ENCODE data around the gene POLR2L.

The POLR2L gene

GRCh38 chr11:858053-858761, 15.9 kb upstream of the POLR2L start:
- ATAC-seq, result no peak
- no peak for TF ChIP-seq POU6F1 (CRISPR knock-in tag; IDR thresholded peaks at IDR 0.05; ENCODE audit: borderline replicate concordance, low read depth)
- TF ChIP-seq GLIS3 (CRISPR knock-in tag; IDR thresholded peaks at IDR 0.05), result no peak

- ATAC-seq, result no peak
- TF ChIP-seq RARB (CRISPR knock-in tag; IDR thresholded peaks at IDR 0.05) (no peak), POU6F1 (CRISPR knock-in tag; IDR thresholded peaks at IDR 0.05; ENCODE audit: borderline replicate concordance, low read depth) (no peak), TSHZ2 (CRISPR knock-in tag; IDR thresholded peaks at IDR 0.05) (no peak), ZNF70 (CRISPR knock-in tag; IDR thresholded peaks at IDR 0.05) (no peak), ZC3H10 (CRISPR knock-in tag; IDR thresholded peaks at IDR 0.05) (no peak), GLIS3 (CRISPR knock-in tag; IDR thresholded peaks at IDR 0.05) (no peak), ZFP3 (CRISPR knock-in tag; IDR thresholded peaks at IDR 0.05) (no peak), TOX (CRISPR knock-in tag; IDR thresholded peaks at IDR 0.05; ENCODE audit: borderline replicate concordance) (no peak), CREB5 (CRISPR knock-in tag; IDR thresholded peaks at IDR 0.05; ENCODE audit: low read depth) (no peak), OSR1 (CRISPR knock-in tag; IDR thresholded peaks at IDR 0.05) (no peak), BACH2 (CRISPR knock-in tag; IDR thresholded peaks at IDR 0.05; ENCODE audit: borderline replicate concordance) (no peak), ZNF8 (CRISPR knock-in tag; IDR thresholded peaks at IDR 0.05) (no peak), SNAI2 (CRISPR knock-in tag; IDR thresholded peaks at IDR 0.05) (no peak), ISL1 (CRISPR knock-in tag; IDR thresholded peaks at IDR 0.05) (no peak), PPARA (CRISPR knock-in tag; IDR thresholded peaks at IDR 0.05; ENCODE audit: borderline replicate concordance) (no peak), PATZ1 (CRISPR knock-in tag; IDR thresholded peaks at IDR 0.05; ENCODE audit: borderline replicate concordance) (no peak), ZFP30 (CRISPR knock-in tag; IDR thresholded peaks at IDR 0.05) (no peak), ZNF565 (CRISPR knock-in tag; conservative IDR thresholded peaks at IDR 0.05; ENCODE audit: low read depth) (no peak), TCF4 (CRISPR knock-in tag; IDR thresholded peaks at IDR 0.05; ENCODE audit: borderline replicate concordance) (no peak), CSRNP3 (CRISPR knock-in tag; IDR thresholded peaks at IDR 0.05) (no peak)
Observed at GRCh38 chr11:856397-856796, 14.1 kb upstream of the POLR2L start.

Data from SK-N-SH treated with all-trans-retinoic acid at 6 μM for 48 hours (cell line).